ENCODE results near the gene ZIM2. TPM values are rescaled to one million over a fixed set of nuclear protein-coding genes. Genes with fewer than 3 reads are reported as not detected.
"Not testable (repeated sequence)": the region's sequence is repeated elsewhere in the genome, so short reads cannot be mapped to it uniquely, and the experiment has no call there.

Gene ZIM2
- total RNA-seq, 4 donors from 2014 or later: 0.16 to 2.2 (median 1.2) TPM; not detected in 1

DNA sequence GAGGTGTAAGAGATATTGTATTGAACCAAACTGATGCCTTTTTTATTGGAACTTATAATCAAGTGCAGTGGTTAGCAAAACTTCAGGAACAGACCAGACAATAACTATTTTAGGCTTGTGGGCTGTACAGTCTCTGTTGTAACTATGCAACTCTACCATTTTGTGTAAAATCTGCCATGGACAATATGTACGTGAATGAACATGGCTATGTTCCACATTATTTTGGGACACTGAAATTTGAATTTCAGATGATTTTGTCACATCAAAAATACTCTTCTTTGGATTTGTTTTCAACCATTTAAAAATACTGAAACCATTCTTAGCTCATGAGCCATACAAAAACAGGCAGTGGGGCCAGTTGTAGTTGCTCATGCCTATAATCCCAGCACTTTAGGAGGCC, 27.9 kb upstream of the ZIM2 start:
- H3K27ac ChIP-seq: no peak overlapping the region
- no peak overlapping the region for H3K4me3 ChIP-seq
- no peak for DNase-seq
- in situ Hi-C loops (cut with MboI; ENCODE audit: low pct_ligation_motif_present in 1 of 4, low pct_unique_long_range_greater_than_20kb in 1 of 4, low sequenced_read_pairs in 3 of 4) (no loop called here), intact Hi-C loops (cut with DNase I; ENCODE audit: low total_unique reads) (loop anchor here (1.0 kb wide), 1 partner anchor 28 kb away; the partner anchor contains the start of genes PEG3 and ZIM2)
- no peaks in the 10 kb centered on the region for H3K4me1 ChIP-seq
- WGBS, 2 donors (ENCODE audit: low coverage in 1 of 2): 80 to 89% methylated on average over 1 of the region's 1 CpG
- H3K27me3 ChIP-seq: no peaks in the 10 kb centered on the region
- H3K9me3 ChIP-seq: peaks cover 0 to 8% of the 10 kb centered on the region in 2 donors
- no peak for TF ChIP-seq POLR2AphosphoS5 (IDR thresholded peaks at IDR 0.05)
- TF ChIP-seq, protein P1, sequence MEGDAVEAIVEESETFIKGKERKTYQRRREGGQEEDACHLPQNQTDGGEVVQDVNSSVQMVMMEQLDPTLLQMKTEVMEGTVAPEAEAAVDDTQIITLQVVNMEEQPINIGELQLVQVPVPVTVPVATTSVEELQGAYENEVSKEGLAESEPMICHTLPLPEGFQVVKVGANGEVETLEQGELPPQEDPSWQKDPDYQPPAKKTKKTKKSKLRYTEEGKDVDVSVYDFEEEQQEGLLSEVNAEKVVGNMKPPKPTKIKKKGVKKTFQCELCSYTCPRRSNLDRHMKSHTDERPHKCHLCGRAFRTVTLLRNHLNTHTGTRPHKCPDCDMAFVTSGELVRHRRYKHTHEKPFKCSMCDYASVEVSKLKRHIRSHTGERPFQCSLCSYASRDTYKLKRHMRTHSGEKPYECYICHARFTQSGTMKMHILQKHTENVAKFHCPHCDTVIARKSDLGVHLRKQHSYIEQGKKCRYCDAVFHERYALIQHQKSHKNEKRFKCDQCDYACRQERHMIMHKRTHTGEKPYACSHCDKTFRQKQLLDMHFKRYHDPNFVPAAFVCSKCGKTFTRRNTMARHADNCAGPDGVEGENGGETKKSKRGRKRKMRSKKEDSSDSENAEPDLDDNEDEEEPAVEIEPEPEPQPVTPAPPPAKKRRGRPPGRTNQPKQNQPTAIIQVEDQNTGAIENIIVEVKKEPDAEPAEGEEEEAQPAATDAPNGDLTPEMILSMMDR (IDR thresholded peaks at IDR 0.05): no peak
- TF ChIP-seq POLR2A (IDR thresholded peaks at IDR 0.05): no peak
- no peak for TF ChIP-seq EP300 (IDR thresholded peaks at IDR 0.05; ENCODE audit: low read depth)
- H3K36me3 ChIP-seq: no peaks in the 10 kb centered on the region

- TF ChIP-seq EP300 (IDR thresholded peaks at IDR 0.05; ENCODE audit: low read depth) (no peak), POLR2A (IDR thresholded peaks at IDR 0.05) (no peak), POLR2AphosphoS5 (IDR thresholded peaks at IDR 0.05) (no peak)
- TF ChIP-seq, protein P1 (IDR thresholded peaks at IDR 0.05): no peak
- Histone ChIP-seq H3K36me3 (no peaks in the 10 kb centered on the region), H3K27me3 (no peaks in the 10 kb centered on the region), H3K4me1 (no peaks in the 10 kb centered on the region), H3K9me3 (peaks cover 0 to 8% of the 10 kb centered on the region in 2 donors), H3K27ac (no peak overlapping the region), H3K4me3 (no peak overlapping the region)
- no peak for DNase-seq
- 17 to 34% methylated on average over 1 to 2 of the region's 2 CpGs for WGBS, 2 donors (ENCODE audit: low coverage in 1 of 2)
- intact Hi-C loops (cut with DNase I; ENCODE audit: low total_unique reads): no loop called here
- in situ Hi-C loops (cut with MboI; ENCODE audit: low pct_ligation_motif_present in 1 of 4, low pct_unique_long_range_greater_than_20kb in 1 of 4, low sequenced_read_pairs in 3 of 4): no loop called here
Measured at GRCh38 chr19:56866538-56866937, 26.0 kb upstream of the ZIM2 start.

GRCh38 chr19:56864443-56865125, 24.1 kb upstream of the ZIM2 start:
- 86 to 87% methylated on average over 6 to 36 of the region's 50 CpGs for WGBS, 2 donors (ENCODE audit: low coverage in 1 of 2)
- DNase-seq: no peak
- intact Hi-C loops (cut with DNase I; ENCODE audit: low total_unique reads): no loop called here
- no peak overlapping the region for H3K27ac ChIP-seq
- H3K36me3 ChIP-seq: no peaks in the 10 kb centered on the region
- in situ Hi-C loops (cut with MboI; ENCODE audit: low pct_ligation_motif_present in 1 of 4, low pct_unique_long_range_greater_than_20kb in 1 of 4, low sequenced_read_pairs in 3 of 4): no loop called here
- TF ChIP-seq, protein P1 (IDR thresholded peaks at IDR 0.05): no peak
- TF ChIP-seq POLR2A (IDR thresholded peaks at IDR 0.05): no peak
- no peak for TF ChIP-seq EP300 (IDR thresholded peaks at IDR 0.05; ENCODE audit: low read depth)
- no peak for TF ChIP-seq POLR2AphosphoS5 (IDR thresholded peaks at IDR 0.05)
- H3K9me3 ChIP-seq: peaks cover 0 to 8% of the 10 kb centered on the region in 2 donors
- no peaks in the 10 kb centered on the region for H3K4me1 ChIP-seq
- no peaks in the 10 kb centered on the region for H3K27me3 ChIP-seq
- H3K4me3 ChIP-seq: no peak overlapping the region

GRCh38 chr19:56862741-56863140, 22.2 kb upstream of the ZIM2 start:
- no peaks in the 10 kb centered on the region for H3K36me3 ChIP-seq
- no peak for DNase-seq

DNA sequence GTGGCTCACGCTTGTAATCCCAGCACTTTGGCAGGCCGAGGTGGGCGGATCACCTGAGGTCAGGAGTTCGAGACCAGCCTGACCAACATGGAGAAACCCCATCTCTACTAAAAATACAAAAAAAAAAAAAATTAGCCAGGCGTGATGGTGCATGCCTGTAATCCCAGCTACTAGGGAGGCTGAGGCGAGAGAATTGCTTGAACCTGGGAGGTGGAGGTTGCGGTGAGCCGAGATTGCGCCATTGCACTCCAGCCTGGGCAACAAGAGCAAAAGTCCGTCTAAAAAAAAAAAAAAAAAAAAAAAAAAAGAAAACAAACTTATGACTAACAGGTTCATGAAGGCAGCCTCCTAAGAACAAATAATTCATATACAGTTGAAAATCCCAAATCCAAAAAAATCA, 19.9 kb upstream of the ZIM2 start:
- H3K27me3 ChIP-seq; DNase-seq; H3K4me3 ChIP-seq; H3K27ac ChIP-seq; H3K36me3 ChIP-seq; intact Hi-C loops (cut with DNase I; ENCODE audit: low total_unique reads); H3K4me1 ChIP-seq; H3K9me3 ChIP-seq; in situ Hi-C loops (cut with MboI; ENCODE audit: low pct_ligation_motif_present in 1 of 4, low pct_unique_long_range_greater_than_20kb in 1 of 4, low sequenced_read_pairs in 3 of 4): not testable (repeated sequence)
- WGBS, 2 donors (ENCODE audit: low coverage in 1 of 2): 81 to 87% methylated on average over 9 to 10 of the region's 10 CpGs

More at GRCh38 chr19:56862741-56863140, 22.2 kb upstream of the ZIM2 start:
- H3K27ac ChIP-seq: no peak overlapping the region
- WGBS, 2 donors (ENCODE audit: low coverage in 1 of 2): 83 to 91% methylated on average over 4 of the region's 4 CpGs
- H3K4me3 ChIP-seq: no peak overlapping the region
- H3K4me1 ChIP-seq: no peaks in the 10 kb centered on the region
- H3K9me3 ChIP-seq: peaks cover 0 to 8% of the 10 kb centered on the region in 2 donors
- H3K27me3 ChIP-seq: no peaks in the 10 kb centered on the region
- intact Hi-C loops (cut with DNase I; ENCODE audit: low total_unique reads) (no loop called here), in situ Hi-C loops (cut with MboI; ENCODE audit: low pct_ligation_motif_present in 1 of 4, low pct_unique_long_range_greater_than_20kb in 1 of 4, low sequenced_read_pairs in 3 of 4) (no loop called here)
- TF ChIP-seq, protein P1 (IDR thresholded peaks at IDR 0.05): no peak
- TF ChIP-seq POLR2AphosphoS5 (IDR thresholded peaks at IDR 0.05): no peak
- TF ChIP-seq EP300 (IDR thresholded peaks at IDR 0.05; ENCODE audit: low read depth): no peak
- TF ChIP-seq POLR2A (IDR thresholded peaks at IDR 0.05): no peak

Data from transverse colon (tissue), 4 donors.